ENCODE data around the gene HIVEP3.

Gene HIVEP3

DNA sequence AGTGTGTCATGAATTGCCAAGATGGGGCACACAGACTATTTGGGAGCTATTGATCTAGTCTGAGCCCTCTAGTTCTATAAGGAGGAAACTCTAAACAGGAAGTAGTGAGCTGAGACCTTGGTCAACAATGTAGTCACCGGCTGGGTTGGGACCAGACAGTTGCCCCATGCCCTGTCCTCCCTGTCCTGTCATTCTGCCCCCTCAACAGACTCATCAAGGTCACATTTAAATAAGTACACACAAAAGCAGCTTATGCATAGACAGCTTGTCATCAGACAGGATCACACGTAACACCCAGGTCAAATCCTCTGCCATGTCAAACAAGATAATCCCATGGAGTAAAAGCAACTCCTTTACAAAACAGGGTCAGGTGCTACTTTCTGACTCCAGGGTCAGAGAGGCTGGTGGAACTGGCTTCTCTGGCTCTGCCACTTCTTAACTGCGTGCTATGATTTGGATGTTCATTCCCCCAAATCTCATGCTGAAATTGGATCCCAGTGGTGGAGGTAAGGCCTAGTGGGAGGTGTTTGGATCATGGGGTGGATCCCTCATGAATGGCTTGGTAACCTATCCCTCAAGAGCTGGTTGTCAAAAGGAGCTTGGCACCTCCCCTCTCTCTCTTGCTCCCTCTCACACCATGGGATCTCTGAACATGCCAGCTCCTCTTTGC lies 128.9 kb downstream of the HIVEP3 start:
- TF ChIP-seq, protein P1, sequence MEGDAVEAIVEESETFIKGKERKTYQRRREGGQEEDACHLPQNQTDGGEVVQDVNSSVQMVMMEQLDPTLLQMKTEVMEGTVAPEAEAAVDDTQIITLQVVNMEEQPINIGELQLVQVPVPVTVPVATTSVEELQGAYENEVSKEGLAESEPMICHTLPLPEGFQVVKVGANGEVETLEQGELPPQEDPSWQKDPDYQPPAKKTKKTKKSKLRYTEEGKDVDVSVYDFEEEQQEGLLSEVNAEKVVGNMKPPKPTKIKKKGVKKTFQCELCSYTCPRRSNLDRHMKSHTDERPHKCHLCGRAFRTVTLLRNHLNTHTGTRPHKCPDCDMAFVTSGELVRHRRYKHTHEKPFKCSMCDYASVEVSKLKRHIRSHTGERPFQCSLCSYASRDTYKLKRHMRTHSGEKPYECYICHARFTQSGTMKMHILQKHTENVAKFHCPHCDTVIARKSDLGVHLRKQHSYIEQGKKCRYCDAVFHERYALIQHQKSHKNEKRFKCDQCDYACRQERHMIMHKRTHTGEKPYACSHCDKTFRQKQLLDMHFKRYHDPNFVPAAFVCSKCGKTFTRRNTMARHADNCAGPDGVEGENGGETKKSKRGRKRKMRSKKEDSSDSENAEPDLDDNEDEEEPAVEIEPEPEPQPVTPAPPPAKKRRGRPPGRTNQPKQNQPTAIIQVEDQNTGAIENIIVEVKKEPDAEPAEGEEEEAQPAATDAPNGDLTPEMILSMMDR (IDR thresholded peaks at IDR 0.05; ENCODE audit: unreplicated experiment in 3 of 3): no peak
- Mint-ChIP-seq H3K9me3 (peaks cover 3% of the 10 kb centered on the region), H3K4me1 (peaks cover 5% of the 10 kb centered on the region), H3K27ac (no peak overlapping the region), H3K36me3 (ENCODE audit: low read depth) (no peaks in the 10 kb centered on the region), H3K27me3 (ENCODE audit: low read depth) (peaks cover 15% of the 10 kb centered on the region), H3K4me3 (no peak overlapping the region)

- no peak overlapping the region for H3K4me3 Mint-ChIP-seq
- H3K4me1 Mint-ChIP-seq: peaks cover 17% of the 10 kb centered on the region
- H3K27ac Mint-ChIP-seq: no peak overlapping the region
- no peaks in the 10 kb centered on the region for H3K36me3 Mint-ChIP-seq (ENCODE audit: low read depth)
- no peaks in the 10 kb centered on the region for H3K9me3 Mint-ChIP-seq
- TF ChIP-seq, protein P1 (IDR thresholded peaks at IDR 0.05; ENCODE audit: unreplicated experiment in 3 of 3): no peak
- peaks cover 17% of the 10 kb centered on the region for H3K27me3 Mint-ChIP-seq (ENCODE audit: low read depth)
Measured at GRCh38 chr1:41788427-41788826, 130.3 kb downstream of the HIVEP3 start.

GRCh38 chr1:41784531-41785274 lies 134.0 kb downstream of the HIVEP3 start:
- Mint-ChIP-seq H3K4me3 (no peak overlapping the region), H3K4me1 (peaks cover 23% of the 10 kb centered on the region), H3K36me3 (ENCODE audit: low read depth) (no peaks in the 10 kb centered on the region), H3K27ac (peak overlapping the region in 1 of 3 experiments; percentile 10), H3K27me3 (ENCODE audit: low read depth) (peaks cover 22% of the 10 kb centered on the region), H3K9me3 (no peaks in the 10 kb centered on the region)
- TF ChIP-seq, protein P1 (IDR thresholded peaks at IDR 0.05; ENCODE audit: unreplicated experiment in 3 of 3): no peak

- Mint-ChIP-seq H3K36me3 (ENCODE audit: low read depth) (no peaks in the 10 kb centered on the region), H3K9me3 (no peaks in the 10 kb centered on the region), H3K4me3 (no peak overlapping the region), H3K27ac (no peak overlapping the region), H3K27me3 (ENCODE audit: low read depth) (peaks cover 17% of the 10 kb centered on the region), H3K4me1 (peaks cover 23% of the 10 kb centered on the region)
- TF ChIP-seq, protein P1 (IDR thresholded peaks at IDR 0.05; ENCODE audit: unreplicated experiment in 3 of 3): no peak
Measured at GRCh38 chr1:41783189-41783639, 135.5 kb downstream of the HIVEP3 start.

- TF ChIP-seq, protein P1 (IDR thresholded peaks at IDR 0.05; ENCODE audit: unreplicated experiment in 3 of 3): no peak
- no peak overlapping the region for H3K27ac Mint-ChIP-seq
- H3K36me3 Mint-ChIP-seq (ENCODE audit: low read depth): no peaks in the 10 kb centered on the region
- no peak overlapping the region for H3K4me3 Mint-ChIP-seq
- H3K27me3 Mint-ChIP-seq (ENCODE audit: low read depth): peaks cover 17% of the 10 kb centered on the region
- H3K4me1 Mint-ChIP-seq: peaks cover 33% of the 10 kb centered on the region
- H3K9me3 Mint-ChIP-seq: no peaks in the 10 kb centered on the region
Measured at GRCh38 chr1:41780916-41781315, 137.8 kb downstream of the HIVEP3 start.

Data from nephron (organoid).